SU-DHL-6 (cell line): ENCODE results near the gene EYA2.

Source experiments
- H2AFZ ChIP-seq: fragments of 200-600 bp; sonication (generic); 2 replicates; pipeline ENCODE4 v1.6.1; 2014; ENCODE audit warnings: low read depth, mild to moderate bottlenecking, moderate library complexity, mixed read lengths, antibody characterized with exemption, low read length; ENCODE audit not compliant: severe bottlenecking
- H3F3A ChIP-seq: fragments of 200-600 bp; shearing (Covaris generic); 2 replicates; pipeline ENCODE4 v1.6.0; 2016; ENCODE audit warnings: antibody characterized with exemption, mild to moderate bottlenecking; ENCODE audit not compliant: insufficient read depth
- H3K27ac ChIP-seq: fragments of 200-600 bp; sonication (generic); 2 replicates; pipeline ENCODE4 v1.5.1; 2016; ENCODE audit warnings: low read depth, mild to moderate bottlenecking, low read length, moderate library complexity, mixed read lengths
- H3K27me3 ChIP-seq: fragments of 200-600 bp; sonication (generic), shearing (Covaris generic); 2 replicates; pipeline ENCODE4 v1.6.0; 2014; ENCODE audit warnings: mild to moderate bottlenecking, low read length
- H3K36me3 ChIP-seq: fragments of 200-600 bp; sonication (generic); 2 replicates; pipeline ENCODE4 v1.6.1; 2014; ENCODE audit warnings: mild to moderate bottlenecking, low read length, mixed read lengths
- H3K4me2 ChIP-seq: fragments of 300-600, 200-600 bp; shearing (Covaris generic), sonication (generic); 2 replicates; pipeline ENCODE4 v1.6.0; 2014; ENCODE audit warnings: low read length, low read depth, mild to moderate bottlenecking; ENCODE audit not compliant: poor library complexity, severe bottlenecking
- H3K4me3 ChIP-seq: fragments of 200-600 bp; sonication (generic); 2 replicates; pipeline ENCODE4 v1.5.1; 2014; ENCODE audit warnings: antibody characterized with exemption, low read length, mild to moderate bottlenecking, mixed read lengths; ENCODE audit not compliant: insufficient read depth, poor library complexity, severe bottlenecking
- H3K79me2 ChIP-seq: fragments of 200-600 bp; sonication (generic); 2 replicates; pipeline ENCODE4 v1.6.1; 2014; ENCODE audit warnings: mild to moderate bottlenecking, low read length, moderate library complexity; ENCODE audit not compliant: insufficient read depth
- H3K9ac ChIP-seq: fragments of 200-600 bp; sonication (generic); 2 replicates; pipeline ENCODE4 v1.7.0; 2014; ENCODE audit warnings: mild to moderate bottlenecking, low read length
- H3K9me2 ChIP-seq: fragments of 200-600 bp; sonication (generic); replicated peaks from 2 replicates; pipeline ENCODE4 v1.6.1; 2014; ENCODE audit warnings: low read length; ENCODE audit not compliant: insufficient read depth
- H3K9me3 ChIP-seq: fragments of 200-600 bp; sonication (generic); 2 replicates; pipeline ENCODE4 v1.6.1; 2014; ENCODE audit warnings: low read length, mixed read lengths; ENCODE audit not compliant: insufficient read depth
- H4K20me1 ChIP-seq: fragments of 200-600 bp; sonication (generic); 2 replicates; pipeline ENCODE4 v1.6.1; 2014; ENCODE audit warnings: low read depth, mild to moderate bottlenecking, antibody characterized with exemption, low read length, moderate library complexity, mixed read lengths
- CTCF ChIP-seq: fragments of 200-600 bp; sonication (generic); IDR thresholded peaks from one replicate; pipeline ENCODE4 v1.5.1; 2017; ENCODE audit warnings: antibody characterized with exemption, mild to moderate bottlenecking, low read length, moderate library complexity; ENCODE audit not compliant: insufficient read depth, poor library complexity, severe bottlenecking
- EZH2phosphoT487 ChIP-seq: fragments of 200-600 bp; sonication (generic), shearing (Covaris generic); conservative IDR thresholded peaks from 2 replicates; pipeline ENCODE4 v1.6.1; 2018; ENCODE audit warnings: mild to moderate bottlenecking, antibody characterized with exemption, low read length, moderate library complexity, mixed read lengths

The EYA2 gene

GRCh38 chr20:46898423-46898822 is 3.8 kb downstream of the EYA2 start:
- no peak overlapping the region for H3K4me3 ChIP-seq

GRCh38 chr20:46899621-46900020 is 5.0 kb downstream of the EYA2 start:
- Histone ChIP-seq H3F3A (no peaks in the 10 kb centered on the region), H3K4me2 (no peak overlapping the region), H3K9ac (no peak overlapping the region)

More at GRCh38 chr20:46898423-46898822, 3.8 kb downstream of the EYA2 start:
- no peaks in the 10 kb centered on the region for H3F3A ChIP-seq
- H3K4me2 ChIP-seq = no peak overlapping the region
- no peaks in the 10 kb centered on the region for H3K27me3 ChIP-seq
- TF ChIP-seq EZH2phosphoT487 (no peak), CTCF (no peak)
- H3K36me3 ChIP-seq = no peaks in the 10 kb centered on the region
- H3K27ac ChIP-seq = no peak overlapping the region
- no peak overlapping the region for H2AFZ ChIP-seq
- H4K20me1 ChIP-seq = no peaks in the 10 kb centered on the region
- H3K79me2 ChIP-seq = no peaks in the 10 kb centered on the region
- H3K9ac ChIP-seq = no peak overlapping the region
- H3K9me3 ChIP-seq = no peaks in the 10 kb centered on the region
- no peaks in the 10 kb centered on the region for H3K9me2 ChIP-seq

GRCh38 chr20:46900086-46900485 is 5.4 kb downstream of the EYA2 start:
- Histone ChIP-seq H3K27ac (no peak overlapping the region), H3K27me3 (no peaks in the 10 kb centered on the region), H4K20me1 (no peaks in the 10 kb centered on the region), H3K9ac (no peak overlapping the region), H3K4me3 (no peak overlapping the region), H3K9me3 (no peaks in the 10 kb centered on the region), H3K9me2 (no peaks in the 10 kb centered on the region), H3K4me2 (no peak overlapping the region), H3K79me2 (no peaks in the 10 kb centered on the region), H2AFZ (no peak overlapping the region), H3F3A (no peaks in the 10 kb centered on the region), H3K36me3 (no peaks in the 10 kb centered on the region)
- TF ChIP-seq EZH2phosphoT487 (no peak), CTCF (no peak)

More at GRCh38 chr20:46899621-46900020, 5.0 kb downstream of the EYA2 start:
- no peaks in the 10 kb centered on the region for H3K9me3 ChIP-seq
- no peaks in the 10 kb centered on the region for H3K27me3 ChIP-seq
- no peak for TF ChIP-seq CTCF
- TF ChIP-seq EZH2phosphoT487 = no peak
- no peak overlapping the region for H2AFZ ChIP-seq
- no peak overlapping the region for H3K4me3 ChIP-seq
- no peaks in the 10 kb centered on the region for H3K36me3 ChIP-seq
- no peak overlapping the region for H3K27ac ChIP-seq
- no peaks in the 10 kb centered on the region for H4K20me1 ChIP-seq
- no peaks in the 10 kb centered on the region for H3K79me2 ChIP-seq
- H3K9me2 ChIP-seq = no peaks in the 10 kb centered on the region

GRCh38 chr20:46900826-46901225 is 6.2 kb downstream of the EYA2 start:
- no peak for TF ChIP-seq CTCF
- no peak for TF ChIP-seq EZH2phosphoT487
- no peak overlapping the region for H3K4me3 ChIP-seq

More at GRCh38 chr20:46900826-46901225, 6.2 kb downstream of the EYA2 start:
- Histone ChIP-seq H4K20me1 (no peaks in the 10 kb centered on the region), H2AFZ (no peak overlapping the region), H3K27ac (no peak overlapping the region), H3F3A (no peaks in the 10 kb centered on the region), H3K4me2 (no peak overlapping the region), H3K9ac (no peak overlapping the region), H3K79me2 (no peaks in the 10 kb centered on the region), H3K27me3 (no peaks in the 10 kb centered on the region), H3K36me3 (no peaks in the 10 kb centered on the region), H3K9me2 (no peaks in the 10 kb centered on the region), H3K9me3 (no peaks in the 10 kb centered on the region)
